CD1c-positive myeloid dendritic cell (primary cell): ENCODE results near the gene ATG14.
A peak's percentile ranks its signal among the peaks of the same experiment; 100 is the strongest.
"Not testable (repeated sequence)": the region's sequence is repeated elsewhere in the genome, so short reads cannot be mapped to it uniquely, and the experiment has no call there.

Experiments used
- DNase-seq: peaks from one replicate; pipeline ENCODE4 v3.0.0-alpha.2; 2016; ENCODE audit errors: extremely low spot score

ATG14 gene

DNA sequence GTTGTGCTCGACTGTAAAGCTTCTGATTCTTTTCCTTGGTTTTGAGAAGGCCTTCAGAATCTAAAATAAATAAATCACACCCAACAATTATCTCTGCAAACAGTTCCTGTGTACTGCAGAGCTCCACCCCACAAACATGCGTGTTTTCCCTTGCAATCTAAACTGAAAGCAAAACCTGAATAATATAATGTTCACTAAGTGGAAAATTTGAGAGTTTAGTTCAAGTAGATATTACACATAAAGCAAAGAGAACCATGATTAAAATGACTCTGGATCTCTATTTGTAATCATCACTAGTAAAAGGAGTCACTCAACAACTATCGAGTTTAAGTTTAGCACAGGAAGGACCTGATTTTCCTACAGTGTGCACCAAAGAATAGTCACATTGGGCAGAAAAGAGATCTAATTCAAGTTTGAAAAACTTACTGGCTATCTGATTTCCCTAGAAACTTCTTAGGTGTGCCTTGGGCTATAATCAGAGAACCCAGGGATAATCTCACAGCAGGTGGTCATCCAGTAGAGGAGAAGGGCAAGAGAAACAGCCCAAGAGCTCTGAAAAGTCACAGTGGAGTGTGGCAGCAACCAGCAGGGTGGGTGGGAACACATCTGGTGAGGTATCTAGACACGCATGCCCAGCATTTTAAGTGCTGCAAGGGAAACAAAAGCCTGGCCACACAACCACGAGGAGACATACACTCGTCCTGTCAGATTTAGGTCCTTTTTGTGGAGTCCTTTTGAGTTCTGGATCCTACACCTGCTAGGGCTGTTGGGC is 25.4 kb downstream of the ATG14 start:
- DNase-seq = no peak

DNA sequence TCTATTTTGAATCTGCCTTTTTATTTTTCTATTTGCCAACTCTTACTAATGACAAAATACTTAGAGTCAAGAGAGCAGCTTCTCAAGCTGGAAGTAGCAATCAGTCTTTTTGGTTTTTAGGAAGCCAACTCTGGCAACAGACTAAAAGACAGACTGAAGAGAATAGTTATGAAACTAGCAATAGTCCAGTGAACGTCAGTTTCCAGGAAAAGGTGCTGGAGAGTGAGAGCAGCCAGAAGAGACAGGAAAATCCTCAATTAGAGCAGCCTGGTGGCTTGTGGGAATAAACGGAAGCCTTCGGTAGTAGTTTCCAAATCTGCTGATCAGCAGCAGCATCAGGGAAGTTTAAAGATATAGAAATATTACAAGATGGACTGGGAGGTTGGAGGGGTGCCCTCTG is 27.1 kb downstream of the ATG14 start:
- DNase-seq = no peak

DNA sequence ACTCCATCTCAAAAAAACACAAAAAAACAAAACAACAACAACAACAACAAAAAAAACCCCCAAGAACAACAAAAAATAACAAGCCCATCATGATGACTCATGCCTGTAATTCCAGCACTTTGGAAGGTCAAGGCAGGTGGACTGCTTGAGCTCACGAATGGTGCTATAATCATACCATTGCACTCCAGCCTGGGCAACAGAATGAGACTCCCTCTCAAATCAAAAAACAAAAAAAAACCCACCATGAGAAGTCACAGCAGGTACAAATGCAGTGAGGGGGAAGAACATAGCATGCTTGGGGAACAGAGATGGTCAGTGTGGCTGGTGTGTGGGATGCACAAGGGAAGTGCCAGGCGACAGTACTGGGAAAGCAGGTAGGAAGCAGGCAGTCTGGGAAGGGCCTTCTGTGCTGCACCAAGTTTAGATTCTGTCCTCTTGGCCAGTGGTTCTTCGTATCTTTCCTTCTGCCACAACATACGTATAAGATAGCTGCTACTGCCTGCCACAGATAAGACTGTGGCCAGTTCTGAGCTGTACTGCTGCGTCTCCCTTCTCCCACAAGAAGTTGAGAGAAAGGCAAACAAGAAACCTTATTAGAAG is 28.0 kb downstream of the ATG14 start:
- no peak for DNase-seq

DNA sequence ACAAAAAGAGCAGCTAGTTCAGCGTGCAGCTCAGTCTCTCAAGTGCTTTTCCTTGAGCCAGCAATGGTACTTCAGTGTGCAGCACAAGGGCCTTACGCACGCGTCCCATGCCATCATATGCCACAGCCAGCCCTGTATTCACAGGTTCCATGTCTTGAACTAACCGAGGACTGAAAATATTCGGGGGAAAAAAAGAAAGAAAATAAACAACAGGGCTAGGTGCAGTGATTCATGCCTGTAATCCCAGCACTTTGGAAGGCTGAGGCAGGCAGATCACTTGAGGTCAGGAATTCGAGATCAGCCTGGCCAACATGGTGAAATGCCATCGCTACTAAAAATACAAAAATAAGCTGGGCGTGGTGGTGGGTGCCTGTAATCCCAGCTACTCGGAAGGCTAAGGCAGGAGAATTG is 28.6 kb downstream of the ATG14 start:
- not testable (repeated sequence) for DNase-seq

DNA sequence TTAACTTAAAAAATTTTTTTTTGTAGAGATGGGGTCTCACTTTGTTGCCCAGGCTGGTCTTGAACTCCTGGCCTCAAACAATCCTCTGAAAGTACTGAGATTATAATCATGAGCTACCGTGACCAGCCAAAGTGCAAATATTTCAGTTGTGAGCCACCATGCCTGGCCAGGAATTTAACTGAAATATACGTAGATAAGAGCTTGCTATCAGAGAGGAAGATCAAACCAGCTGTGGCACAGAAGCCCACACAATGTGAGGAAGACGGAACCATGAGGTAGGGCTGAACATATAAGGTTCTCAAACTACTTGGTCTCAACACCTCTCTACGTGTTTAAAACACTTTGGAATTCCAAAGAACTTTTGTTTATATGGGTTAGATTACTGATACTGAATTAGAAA is 29.1 kb downstream of the ATG14 start:
- DNase-seq = no peak

DNA sequence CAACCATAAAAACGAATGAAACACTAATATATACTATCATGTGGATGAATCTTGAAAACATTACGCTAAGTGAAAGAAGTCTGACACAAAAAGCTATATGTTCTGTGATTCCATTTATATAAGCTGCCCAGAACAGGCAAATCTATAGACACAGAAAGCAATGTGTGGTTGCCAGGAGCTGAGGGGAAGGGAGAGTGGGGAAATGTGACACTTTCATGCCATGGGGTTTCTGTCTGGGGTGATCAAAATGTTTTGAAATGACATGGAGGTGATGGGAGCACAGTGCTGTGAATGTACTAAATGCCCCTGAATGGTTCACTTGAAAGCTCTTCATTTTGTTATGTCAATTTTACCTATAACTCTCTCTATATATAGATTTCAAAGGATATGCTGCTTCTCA is 30.1 kb downstream of the ATG14 start:
- DNase-seq = no peak

DNA sequence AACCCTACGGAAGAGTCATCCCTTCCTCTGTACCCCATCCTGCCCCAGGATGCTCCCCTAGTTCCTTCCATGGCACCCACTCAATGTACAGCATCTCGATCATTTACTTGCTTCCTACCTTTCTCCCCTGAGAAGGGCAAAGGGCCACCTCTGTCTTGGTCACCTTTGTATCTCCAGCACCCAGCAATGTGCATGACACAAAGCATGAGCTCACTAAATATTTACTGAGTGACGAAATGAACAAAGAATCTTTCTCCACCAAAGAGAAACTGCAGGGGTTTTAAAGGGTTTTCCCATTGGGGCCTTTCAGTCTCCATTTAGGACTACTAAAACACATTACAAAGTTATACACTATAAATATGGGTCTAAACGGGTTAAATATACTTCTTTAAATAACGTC is 30.6 kb downstream of the ATG14 start:
- DNase-seq = no peak

DNA sequence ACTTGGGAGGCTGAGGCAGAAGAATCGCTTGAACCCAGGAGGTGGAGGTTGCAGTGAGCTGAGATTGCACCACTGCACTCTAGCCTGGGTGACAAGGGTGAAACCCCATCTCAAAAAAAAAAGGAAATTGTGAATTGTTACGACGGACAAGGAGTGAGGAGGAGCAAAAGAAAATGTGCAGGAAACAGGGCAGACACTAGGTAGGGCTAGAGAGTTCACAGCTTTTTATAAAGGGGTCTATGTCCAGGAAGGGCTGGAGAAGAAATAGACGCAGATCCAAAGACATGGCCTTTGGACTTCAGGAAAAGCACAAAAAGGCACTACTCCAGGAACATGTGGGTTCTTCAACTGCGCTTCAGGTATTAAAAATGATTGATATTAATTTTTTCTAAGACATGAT is 34.4 kb downstream of the ATG14 start:
- no peak for DNase-seq

DNA sequence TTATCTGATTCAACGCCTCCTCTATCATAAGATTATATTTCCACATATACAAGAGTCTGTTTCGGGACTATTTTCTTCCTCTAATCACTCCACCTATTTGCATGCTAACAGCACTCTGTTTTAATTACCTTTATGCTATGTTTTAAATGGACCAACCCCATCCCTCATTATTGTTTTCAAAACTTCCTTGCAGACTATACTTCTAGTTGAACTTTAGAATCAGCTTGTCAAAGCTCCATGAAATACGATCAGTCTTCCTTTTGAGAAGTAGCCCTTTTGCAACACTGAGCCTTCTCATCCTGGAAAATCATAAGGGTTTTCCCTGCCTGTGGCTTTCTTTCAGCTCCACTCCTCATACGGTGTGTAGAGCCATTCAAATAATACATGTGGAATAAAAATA is 36.9 kb downstream of the ATG14 start:
- DNase-seq = no peak

DNA sequence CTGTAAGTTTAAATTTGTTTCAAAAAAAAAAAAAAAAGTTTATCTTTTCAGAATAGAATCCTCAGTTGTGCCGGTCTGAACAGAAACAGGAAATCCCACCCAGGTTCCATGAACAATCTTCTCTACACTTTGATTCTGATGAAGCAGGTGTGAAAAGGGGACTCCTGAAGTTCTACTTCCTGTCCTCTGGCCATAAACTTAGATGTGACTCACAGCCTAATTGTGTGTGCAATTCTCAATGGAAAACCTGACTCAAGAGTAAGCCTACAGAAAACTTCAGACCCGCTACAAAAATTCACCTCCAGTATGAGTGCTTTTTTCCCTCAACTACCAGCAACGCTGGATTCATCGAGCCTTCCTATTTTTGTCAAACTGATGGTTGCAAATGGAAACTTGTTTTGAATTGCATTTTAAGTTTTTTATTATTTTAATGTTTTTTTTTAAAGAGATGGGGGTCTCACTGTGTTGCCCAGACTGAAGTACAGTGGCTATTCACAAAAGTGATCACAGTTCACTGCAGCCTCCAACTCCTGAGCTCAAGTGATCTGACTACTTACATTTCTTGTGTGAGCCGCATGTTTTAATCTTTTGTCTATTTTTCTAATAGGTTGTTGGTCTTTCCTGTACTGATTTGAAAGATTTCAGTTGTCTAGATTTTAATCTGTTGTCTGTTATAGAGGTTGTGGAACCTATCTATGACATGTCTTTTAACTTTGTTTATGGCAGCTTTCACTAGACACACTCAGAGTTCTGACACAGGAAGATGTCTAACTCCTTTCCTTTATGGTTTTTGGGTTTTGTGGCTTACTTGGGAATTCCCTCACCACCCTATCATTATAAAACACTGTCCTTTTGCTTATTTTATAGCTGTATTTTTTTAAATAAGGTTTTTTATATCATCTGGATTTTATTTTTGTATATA is 37.6 kb downstream of the ATG14 start:
- peak; percentile 18 for DNase-seq

DNA sequence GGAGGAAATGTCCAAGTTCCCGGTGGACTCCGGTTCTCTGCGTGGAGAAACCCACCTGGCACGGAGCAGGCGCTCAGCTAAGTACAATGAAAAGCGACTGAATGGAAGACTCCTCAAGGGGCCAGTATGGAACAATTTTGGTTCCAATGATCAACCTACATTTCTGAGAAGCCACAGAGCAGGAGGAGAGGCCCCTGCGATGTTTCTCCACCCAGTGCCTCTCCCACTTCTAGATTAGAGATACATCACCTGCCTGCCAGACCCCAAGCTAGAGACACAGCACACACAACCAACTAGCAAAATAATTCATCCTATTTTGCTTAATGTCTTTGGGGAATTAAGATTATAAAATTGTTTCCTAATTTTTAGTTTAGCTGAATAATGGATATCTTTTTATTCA is 38.8 kb downstream of the ATG14 start:
- no peak for DNase-seq

DNA sequence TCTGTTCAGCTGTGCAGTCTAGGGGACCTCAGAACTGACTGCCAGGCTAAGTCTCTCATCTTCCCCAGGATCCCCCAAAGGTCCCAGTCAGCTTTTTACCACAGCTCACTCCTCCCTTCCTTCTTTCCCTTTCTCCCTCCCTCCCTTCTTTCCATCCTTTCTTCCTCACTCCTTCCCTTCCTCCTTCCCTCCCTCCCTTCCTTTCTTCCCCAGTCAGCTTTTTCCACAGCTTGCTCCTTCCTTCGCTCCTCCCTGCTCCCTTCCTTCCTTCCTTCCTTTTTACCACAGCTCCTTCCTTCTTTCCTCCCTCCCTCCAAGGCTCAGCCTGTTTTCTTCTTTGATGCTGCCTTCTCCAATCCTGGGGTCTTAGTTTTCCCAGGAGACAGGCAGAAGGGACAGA is 39.2 kb downstream of the ATG14 start:
- DNase-seq = no peak

DNA sequence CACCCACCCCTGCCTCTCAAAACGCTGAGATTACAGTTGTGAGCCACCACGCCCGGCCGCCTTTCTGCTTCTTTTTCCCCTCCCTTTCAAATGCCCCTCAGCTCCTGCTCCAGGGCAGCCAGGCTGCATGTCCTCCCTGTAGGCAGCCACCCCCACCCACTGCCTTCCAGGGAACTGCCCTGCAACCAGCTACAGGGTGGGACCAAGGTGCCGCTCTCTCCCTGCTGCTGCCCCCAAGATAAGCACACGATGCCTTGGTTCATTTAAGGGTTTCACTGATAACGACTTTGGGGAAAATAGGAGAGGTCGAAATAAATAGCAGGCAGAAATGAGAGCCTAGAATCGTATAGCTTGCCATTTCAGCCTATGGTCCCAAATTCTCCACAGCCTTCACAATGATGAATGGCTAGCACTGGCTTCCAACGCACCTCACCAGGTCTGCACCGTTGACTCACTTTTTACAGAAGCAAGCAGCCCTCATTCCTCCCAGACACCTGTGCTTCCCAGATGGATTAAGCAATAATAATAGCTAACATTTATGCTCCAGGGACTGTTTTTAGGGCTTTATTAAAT is 40.7 kb downstream of the ATG14 start:
- DNase-seq = no peak

DNA sequence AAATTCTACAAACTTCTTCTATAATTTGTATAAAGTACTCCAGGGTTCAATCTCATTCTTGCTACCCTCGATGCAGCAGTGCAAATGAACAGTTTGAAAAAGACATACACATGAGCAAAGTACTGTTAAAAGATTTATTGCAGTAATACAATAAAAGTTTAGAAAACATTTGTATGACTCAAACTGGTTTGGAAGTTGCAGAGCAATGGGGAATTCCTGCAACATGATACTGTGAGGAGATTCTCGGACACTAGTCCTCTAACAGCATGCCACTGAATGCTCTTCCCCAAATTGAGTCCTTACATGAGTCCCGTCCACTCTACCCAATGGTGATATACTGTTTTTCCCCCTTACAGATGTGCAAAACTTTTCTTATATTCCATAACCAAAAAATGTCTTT is 45.4 kb downstream of the ATG14 start:
- DNase-seq = no peak

DNA sequence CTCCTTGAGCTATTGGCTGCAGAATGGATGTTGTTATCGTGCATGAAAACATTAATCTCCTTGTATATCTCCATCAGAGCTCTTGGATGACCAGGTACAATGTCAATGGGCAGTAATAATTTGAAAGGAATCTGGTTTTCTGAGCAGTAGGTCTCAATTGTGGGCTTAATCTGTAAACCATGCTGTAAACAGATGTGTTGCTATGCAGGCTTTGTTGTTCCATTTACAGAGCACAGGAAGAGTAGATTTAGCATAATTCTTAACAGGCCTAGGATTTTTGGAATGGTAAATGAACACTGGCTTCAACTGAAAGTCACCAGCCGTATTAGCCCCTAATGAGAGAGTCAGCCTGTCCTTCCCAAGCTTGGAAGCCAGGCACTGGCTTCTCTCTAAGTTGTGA is 50.4 kb downstream of the ATG14 start:
- no peak for DNase-seq

DNA sequence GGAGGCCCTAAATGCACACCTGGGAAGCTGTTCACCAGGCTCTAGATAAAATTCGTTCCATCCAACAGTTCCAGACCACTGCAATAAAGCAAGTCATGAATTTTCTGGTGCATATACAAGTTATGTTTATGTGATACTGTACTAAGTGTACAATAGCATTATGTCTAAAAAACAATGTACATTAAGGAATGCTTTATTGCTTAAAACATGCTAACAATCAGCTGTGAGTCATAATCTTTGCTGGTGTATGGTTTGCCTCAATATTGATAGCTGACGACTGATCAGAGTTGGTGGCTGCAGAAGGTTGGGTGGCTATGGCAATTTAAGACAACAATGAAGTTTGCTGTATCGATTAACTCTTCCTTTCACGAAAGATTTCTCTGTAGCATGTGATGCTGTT is 52.3 kb downstream of the ATG14 start:
- no peak for DNase-seq

DNA sequence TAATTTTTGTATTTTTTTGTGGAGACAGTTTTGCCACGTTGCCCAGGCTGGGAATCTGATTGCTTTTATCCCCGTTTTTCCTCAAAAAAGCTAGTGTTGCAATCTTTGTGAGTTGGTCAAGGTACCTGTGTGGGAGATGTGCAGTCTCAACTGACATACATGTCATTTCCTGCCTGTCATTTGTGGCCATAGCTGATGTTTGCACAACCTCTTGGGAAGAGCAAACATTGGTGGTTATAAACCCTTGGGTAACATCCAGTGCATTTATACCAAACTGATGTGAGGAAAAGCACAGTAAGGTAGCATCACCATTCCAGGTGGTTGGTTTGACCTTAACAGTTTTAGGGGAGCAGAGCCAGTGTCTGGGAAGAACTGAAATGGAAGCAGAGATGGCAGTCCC is 54.7 kb downstream of the ATG14 start:
- DNase-seq = no peak

DNA sequence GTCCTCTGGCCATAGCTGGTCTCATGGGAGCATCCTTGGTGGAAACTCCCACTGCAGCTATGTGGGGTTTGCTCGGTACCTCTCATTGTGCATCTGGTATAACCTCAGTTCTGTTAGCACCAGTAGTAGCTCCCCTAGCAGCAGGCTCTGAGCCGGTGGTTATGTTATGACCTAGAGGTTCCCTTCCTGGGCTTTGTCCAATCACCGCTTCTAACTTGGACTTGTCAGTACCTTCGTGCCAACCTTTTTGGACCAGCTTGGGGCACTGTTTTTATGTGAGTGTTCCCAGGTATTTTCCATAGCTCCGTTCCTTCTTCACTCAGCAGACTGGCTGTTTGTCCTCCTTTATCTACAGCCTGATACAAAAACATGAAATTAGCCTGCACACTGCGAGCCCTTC is 55.7 kb downstream of the ATG14 start:
- no peak for DNase-seq

DNA sequence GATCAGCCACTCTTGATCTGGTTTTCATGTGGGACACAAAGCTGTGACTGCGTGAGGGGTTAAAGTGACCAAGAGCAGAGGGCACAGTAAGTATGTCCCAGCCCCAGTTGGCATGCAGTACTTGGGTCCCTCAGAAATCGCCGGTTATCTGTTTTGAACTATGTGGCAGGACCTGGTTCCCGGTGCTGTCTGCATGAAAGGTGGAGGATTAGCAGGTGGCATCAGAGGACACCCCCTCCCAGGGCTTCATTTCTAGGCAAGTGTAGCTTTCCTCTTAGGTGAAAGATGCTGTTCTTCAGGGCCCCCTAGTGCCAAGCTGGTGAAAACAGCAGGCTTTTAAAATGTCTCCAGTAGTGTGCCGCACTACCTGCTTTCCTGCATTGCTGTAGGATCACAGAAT is 57.1 kb downstream of the ATG14 start:
- peak; percentile 57 for DNase-seq

DNA sequence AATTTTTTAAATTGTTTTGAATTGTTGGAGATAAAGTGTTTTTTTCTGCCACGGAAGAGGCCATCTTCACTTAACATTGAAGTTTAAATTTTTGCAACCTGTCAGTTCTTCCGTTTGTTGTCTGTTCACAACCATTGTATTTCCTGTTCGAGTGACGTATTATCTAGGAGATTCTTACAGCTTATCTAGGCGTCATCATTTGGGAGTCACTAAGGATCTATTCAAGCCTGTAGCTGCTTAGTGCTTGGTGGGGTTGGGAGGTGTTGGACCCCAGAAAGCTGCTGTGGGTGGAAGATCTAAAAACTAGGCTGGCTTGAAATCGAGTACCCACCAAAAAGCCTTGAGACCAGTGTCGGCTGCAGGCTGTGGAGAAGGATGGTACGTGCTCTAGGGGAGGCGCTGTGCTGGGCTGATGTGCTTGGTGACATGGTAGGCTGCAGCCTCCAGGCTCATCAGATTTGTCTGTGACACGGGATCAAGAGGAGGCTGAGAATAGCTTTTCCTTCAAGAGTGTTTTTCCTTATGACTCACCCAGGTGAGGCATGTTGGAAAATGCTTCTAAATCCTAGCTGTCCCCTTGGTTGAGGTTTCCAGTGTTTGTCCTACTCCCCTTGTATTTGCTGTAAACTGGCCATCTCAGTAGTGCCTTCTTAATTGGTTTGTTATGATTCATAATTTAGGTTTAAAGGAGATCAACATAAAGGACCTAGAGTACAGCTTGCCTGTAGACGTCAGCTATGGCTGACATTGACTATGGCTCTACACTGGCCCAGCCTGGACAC is 57.8 kb downstream of the ATG14 start:
- no peak for DNase-seq

DNA sequence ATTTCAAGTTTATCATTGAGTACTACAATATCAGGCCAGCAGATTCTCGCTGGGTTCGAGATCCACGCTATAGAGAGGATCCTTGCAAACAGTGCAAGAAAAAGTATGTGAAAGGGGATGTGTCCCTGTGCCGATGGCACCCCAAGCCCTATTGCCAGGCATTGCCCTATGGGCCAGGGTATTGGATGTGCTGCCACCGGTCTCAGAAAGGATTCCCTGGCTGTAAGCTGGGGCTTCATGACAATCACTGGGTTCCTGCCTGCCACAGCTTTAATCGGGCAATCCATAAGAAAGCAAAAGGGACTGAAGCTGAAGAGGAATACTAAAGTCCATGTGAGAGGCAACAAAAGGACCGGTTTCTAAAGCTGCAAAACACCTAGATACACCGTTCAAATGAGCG is 59.4 kb downstream of the ATG14 start:
- no peak for DNase-seq

DNA sequence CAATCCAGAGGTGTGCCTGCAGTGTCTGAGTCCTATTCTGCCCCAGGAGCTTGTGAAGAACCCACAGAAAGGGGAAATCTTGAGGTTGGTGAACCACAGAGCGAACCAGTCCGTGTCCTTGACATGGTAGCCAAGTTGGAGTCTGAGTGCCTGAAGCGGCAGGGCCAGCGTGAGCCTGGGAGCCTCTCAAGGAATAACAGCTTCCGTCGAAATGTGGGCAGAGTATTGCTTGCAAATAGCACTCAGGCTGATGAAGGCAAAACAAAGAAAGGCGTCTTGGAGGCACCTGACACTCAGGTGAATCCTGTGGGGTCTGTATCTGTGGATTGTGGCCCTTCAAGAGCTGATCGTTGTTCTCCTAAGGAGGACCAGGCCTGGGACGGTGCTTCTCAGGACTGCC is 60.5 kb downstream of the ATG14 start:
- no peak for DNase-seq
